ENCODE measurements around the gene RFTN1. TPM values are rescaled to one million over a fixed set of nuclear protein-coding genes. Genes with fewer than 3 reads are reported as not detected.

Gene RFTN1
- total and polyA plus RNA-seq, 2 experiments from 2014 or later, result 3.3 to 7.2 TPM

DNA sequence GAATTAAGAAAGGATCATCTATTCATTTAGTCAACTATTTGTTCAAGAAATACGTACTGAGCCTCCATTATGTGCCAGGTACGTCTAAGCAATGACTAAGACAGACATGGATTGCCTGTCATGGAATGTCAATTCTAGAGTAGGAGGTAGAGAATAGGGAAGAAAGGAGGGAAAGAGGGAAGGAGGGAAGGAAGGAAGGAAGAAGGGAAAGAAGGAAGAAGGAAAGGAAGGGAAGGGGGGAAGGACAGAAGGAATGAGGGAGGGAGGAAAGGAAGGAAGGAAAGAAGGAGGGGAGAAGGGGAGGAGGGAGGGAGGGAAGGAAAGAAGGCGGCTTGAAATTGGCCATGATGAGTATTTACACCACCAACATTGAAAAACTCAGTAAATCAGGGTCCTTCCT is 39.3 kb upstream of the RFTN1 start (continued):
- TF ChIP-seq ZNF331 (CRISPR knock-in tag; IDR thresholded peaks at IDR 0.05; ENCODE audit: low read depth), result no peak
- TF ChIP-seq NANOG (IDR thresholded peaks at IDR 0.05; ENCODE audit: borderline replicate concordance), result no peak
- no peak for TF ChIP-seq STAT1 (IDR thresholded peaks at IDR 0.05; ENCODE audit: unreplicated experiment)
- no peak for TF ChIP-seq ZNF114 (CRISPR knock-in tag; IDR thresholded peaks at IDR 0.05)
- TF ChIP-seq EZH2phosphoT487 (IDR thresholded peaks at IDR 0.05; ENCODE audit: unreplicated experiment), result no peak

- H3K4me1 Mint-ChIP-seq, result peaks cover 11% of the 10 kb centered on the region; the same call in 2 of the 3 replicates
- DNase-seq (ENCODE audit: low spot score) (no peak), ATAC-seq (no peak)
- Histone ChIP-seq H3K27me3 (ENCODE audit: insufficient read depth) (no peaks in the 10 kb centered on the region), H3K4me1 (ENCODE audit: insufficient read depth) (peaks cover 9% of the 10 kb centered on the region; the same call in 1 of the 2 replicates), H3K36me3 (ENCODE audit: insufficient read depth) (no peaks in the 10 kb centered on the region), H2AFZ (peak overlapping the region; percentile 28), H3K4me2 (no peak overlapping the region), H3K27ac (ENCODE audit: low read depth) (no peak overlapping the region), H4K20me1 (replicated peaks; ENCODE audit: insufficient read depth) (no peaks in the 10 kb centered on the region), H3F3A (replicated peaks; ENCODE audit: low read depth) (no peaks in the 10 kb centered on the region), H3K9me2 (ENCODE audit: insufficient read depth) (no peaks in the 10 kb centered on the region), H3K4me3 (no peak overlapping the region), H3K79me2 (replicated peaks; ENCODE audit: insufficient read depth) (no peaks in the 10 kb centered on the region)
- H3K9me3 Mint-ChIP-seq, result peaks cover 4% of the 10 kb centered on the region; the same call in 1 of the 3 replicates
- H3K4me3 Mint-ChIP-seq, result no peak overlapping the region
- peak overlapping the region; percentile 98 for H3K27ac Mint-ChIP-seq
- H3K27me3 Mint-ChIP-seq (ENCODE audit: insufficient read depth, low read depth, poor library complexity), result peaks cover 12% of the 10 kb centered on the region
- H3K36me3 Mint-ChIP-seq (ENCODE audit: low read depth), result peaks cover 4% of the 10 kb centered on the region; the same call in 1 of the 3 replicates
- no peak for TF ChIP-seq ZNF462 (CRISPR knock-in tag; IDR thresholded peaks at IDR 0.05)
Observed at GRCh38 chr3:16551342-16551976, 38.0 kb upstream of the RFTN1 start.

All from GM23338 (cell line).